GM18909 (cell line): ENCODE measurements around the gene SLC12A5.

ENCODE experiments used
- ATAC-seq: cut with Tn5 transposase; IDR thresholded peaks from one replicate; pipeline ENCODE4 v1.9.1; 2021; ENCODE audit warnings: mild to moderate bottlenecking; ENCODE audit not compliant: unreplicated experiment, poor library complexity

Gene SLC12A5

GRCh38 chr20:46006022-46006705 is 22.9 kb upstream of the SLC12A5 start:
- ATAC-seq = no peak

- ATAC-seq = no peak
Observed at GRCh38 chr20:46006964-46007363, 22.1 kb upstream of the SLC12A5 start.

- no peak for ATAC-seq
Observed at GRCh38 chr20:46007671-46008070, 21.3 kb upstream of the SLC12A5 start.

DNA sequence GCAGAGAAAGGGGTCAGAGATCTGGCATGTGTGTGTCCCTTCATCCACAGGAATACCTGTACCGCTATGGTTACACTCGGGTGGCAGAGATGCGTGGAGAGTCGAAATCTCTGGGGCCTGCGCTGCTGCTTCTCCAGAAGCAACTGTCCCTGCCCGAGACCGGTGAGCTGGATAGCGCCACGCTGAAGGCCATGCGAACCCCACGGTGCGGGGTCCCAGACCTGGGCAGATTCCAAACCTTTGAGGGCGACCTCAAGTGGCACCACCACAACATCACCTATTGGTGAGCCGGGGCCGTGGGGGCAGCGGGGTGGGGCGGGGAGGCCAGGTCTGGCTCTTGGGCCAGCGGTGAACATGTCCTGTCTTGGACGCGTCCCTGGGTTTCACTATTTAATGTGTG is 19.2 kb upstream of the SLC12A5 start:
- ATAC-seq = no peak

GRCh38 chr20:46010491-46011391 is 18.3 kb upstream of the SLC12A5 start:
- no peak for ATAC-seq

DNA sequence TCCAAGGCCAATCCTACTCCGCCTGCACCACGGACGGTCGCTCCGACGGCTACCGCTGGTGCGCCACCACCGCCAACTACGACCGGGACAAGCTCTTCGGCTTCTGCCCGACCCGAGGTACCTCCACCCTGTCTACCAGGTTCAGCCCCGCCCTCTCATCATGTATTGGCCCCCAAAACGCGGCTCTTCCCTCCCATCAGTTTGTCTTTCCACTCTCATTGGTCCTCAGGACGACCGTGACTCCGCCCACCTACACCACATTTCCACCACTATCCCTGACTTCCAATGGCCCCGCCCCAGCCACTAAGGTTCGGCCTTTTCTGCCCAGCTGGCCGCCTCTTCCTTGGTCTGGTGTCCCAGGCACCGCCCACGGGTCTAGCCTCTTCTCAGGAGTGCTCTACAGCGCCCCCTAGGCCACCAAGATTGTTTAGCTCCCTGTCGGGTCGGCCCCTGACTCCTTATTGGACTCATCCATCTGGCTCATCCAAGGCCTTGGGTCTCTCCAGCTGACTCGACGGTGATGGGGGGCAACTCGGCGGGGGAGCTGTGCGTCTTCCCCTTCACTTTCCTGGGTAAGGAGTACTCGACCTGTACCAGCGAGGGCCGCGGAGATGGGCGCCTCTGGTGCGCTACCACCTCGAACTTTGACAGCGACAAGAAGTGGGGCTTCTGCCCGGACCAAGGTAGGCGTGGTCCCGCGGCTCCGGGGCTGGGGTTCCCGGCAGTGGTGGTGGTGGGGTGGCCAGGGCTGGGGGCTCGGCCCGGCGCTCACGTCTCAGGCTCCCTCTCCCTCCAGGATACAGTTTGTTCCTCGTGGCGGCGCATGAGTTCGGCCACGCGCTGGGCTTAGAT is 17.2 kb upstream of the SLC12A5 start:
- no peak for ATAC-seq

GRCh38 chr20:46012921-46013320 is 16.1 kb upstream of the SLC12A5 start:
- ATAC-seq = no peak

- no peak for ATAC-seq
Observed at GRCh38 chr20:46013322-46013828, 15.6 kb upstream of the SLC12A5 start.

GRCh38 chr20:46013829-46014516 is 15.0 kb upstream of the SLC12A5 start:
- peak; percentile 78 for ATAC-seq

- ATAC-seq = no peak
Observed at GRCh38 chr20:46014517-46015396, 14.3 kb upstream of the SLC12A5 start.

GRCh38 chr20:46017272-46017671 is 11.7 kb upstream of the SLC12A5 start:
- ATAC-seq = no peak

- ATAC-seq = no peak
Observed at GRCh38 chr20:46018112-46018511, 10.9 kb upstream of the SLC12A5 start.

- no peak for ATAC-seq
Observed at GRCh38 chr20:46018611-46019010, 10.4 kb upstream of the SLC12A5 start.

DNA sequence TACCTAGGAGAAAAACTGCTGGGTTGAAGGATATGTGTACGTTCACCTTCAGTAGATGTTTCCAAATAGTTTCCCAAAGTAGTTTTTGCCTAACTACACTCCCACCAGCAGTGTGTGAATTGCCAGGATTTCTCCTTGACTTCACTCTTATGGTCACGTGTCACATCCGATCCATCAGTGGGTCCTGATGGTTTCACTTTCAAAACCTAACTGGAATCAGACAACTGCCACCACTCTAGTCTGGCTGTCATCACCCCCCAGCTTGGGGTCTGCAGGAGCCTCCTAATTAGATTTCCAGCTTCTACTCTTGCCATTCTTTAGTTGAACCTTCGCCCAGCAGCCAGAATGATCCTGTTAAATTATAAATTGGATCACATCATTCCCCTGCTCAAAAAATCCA is 8.5 kb upstream of the SLC12A5 start:
- ATAC-seq = no peak

DNA sequence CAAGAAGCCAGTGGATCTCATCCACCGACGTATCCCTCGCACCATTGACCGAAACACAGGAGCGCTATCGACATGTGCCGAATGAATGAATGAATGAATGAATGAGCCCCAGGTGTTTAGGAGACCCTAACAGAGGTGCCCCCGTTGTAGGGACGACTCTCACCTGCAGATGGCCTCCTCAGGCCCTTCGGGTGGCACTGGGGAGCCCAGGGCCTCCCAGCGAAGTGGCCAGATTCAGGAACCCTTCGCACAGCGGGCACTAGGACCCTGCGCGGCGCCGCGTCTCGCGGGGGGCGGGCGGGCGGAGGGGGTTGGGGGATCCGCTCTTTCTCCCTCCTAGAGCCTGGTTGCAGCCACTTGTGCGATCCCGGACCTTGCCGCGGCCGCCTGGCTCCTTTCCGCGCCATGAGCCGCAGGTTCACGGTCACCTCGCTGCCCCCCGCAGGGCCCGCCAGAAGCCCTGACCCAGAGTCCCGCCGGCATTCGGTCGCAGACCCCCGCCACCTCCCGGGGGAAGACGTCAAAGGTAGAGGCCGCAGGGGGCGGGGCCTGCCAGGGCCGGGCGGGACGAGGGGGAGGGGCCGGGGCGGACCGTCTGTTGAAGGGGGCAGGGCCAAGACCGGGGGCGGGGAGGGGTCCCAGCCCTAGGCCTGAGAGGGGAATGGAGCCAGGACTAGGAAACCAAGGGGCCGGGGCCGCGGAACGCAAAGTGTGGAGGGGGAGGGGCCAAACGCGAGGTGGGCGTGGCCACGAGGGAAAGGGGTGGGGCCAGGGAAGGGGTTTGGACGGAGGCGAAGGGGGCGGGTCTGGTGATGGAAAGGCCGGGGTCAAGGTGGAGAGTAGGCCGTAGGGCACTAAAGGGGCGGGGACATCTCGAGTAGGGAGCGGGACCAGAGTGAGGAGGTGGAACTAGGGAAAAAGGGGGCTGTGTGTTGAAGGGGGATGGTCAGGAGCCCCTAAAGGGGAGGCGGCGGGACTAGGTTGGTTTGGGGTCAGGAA is 7.4 kb upstream of the SLC12A5 start:
- ATAC-seq = no peak

GRCh38 chr20:46022411-46023147 is 6.4 kb upstream of the SLC12A5 start:
- no peak for ATAC-seq

DNA sequence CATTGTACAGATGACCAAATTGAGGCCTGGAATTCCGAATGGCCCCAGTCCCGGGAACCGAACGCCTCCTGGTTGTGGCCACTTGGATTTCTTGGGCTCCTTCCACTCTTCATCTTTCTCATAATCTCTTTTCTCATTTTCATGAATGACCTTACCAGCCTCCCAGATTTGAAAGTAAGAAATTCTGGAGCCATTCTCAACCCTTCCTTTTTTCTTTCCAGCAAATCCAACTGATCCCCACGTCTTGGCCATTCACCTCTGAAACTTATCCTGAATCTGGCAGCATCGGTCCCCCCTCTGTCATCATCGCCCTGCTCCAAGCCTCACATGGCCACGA is 5.9 kb upstream of the SLC12A5 start:
- no peak for ATAC-seq
